Sigmoid colon (tissue), 4 donors: Measurements from ENCODE around the gene MYO5B.

ENCODE experiments used
- CTCF ChIP-seq, 4 experiments: fragments of 450-650 bp in 3 of 4; fragments of 200-600 bp in 1 of 4; IDR thresholded peaks; one replicate each; pipeline ENCODE4 v1.5.1; 2016 to 2019; ENCODE audit warnings: antibody characterized with exemption in 4 of 4, mild to moderate bottlenecking in 3 of 4, moderate library complexity in 2 of 4
- EP300 ChIP-seq, 4 donors: sonication (generic); formaldehyde crosslinking; IDR thresholded peaks; one replicate each; pipeline ENCODE4 v1.6.1; 2017; ENCODE audit warnings: antibody characterized with exemption in 4 of 4

DNA sequence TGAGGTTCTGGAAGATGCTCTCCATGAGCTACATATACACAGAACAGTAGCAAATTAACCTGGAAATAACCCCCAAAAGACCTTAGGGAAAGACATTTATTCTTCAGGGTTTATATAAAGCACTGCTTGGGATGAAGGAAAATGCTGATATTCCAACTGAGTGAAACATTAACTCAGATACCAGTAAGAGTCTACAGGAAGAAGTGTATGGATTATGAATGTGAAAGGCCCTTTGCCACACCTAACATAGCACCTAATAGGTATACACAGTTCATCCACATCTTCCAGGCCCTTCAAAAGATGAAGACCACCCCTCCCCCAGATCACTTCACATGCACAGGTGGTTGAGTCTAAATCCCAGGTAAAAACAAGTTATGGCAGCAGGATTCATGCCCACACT is 50.4 kb downstream of the MYO5B start:
- TF ChIP-seq EP300 (IDR thresholded peaks at IDR 0.05) (no peak), CTCF (IDR thresholded peaks at IDR 0.05) (no peak)
